H9 (cell line): ENCODE data around the gene TMEM185B. TPM values are rescaled to one million over a fixed set of nuclear protein-coding genes. Genes with fewer than 3 reads are reported as not detected.

ENCODE experiments used
- DNase-seq: peaks from one replicate; pipeline ENCODE4 v3.0.0-alpha.2; 2017
- H2AFZ ChIP-seq: one replicate; pipeline ENCODE4 v1.6.1; 2013; ENCODE audit warnings: mild to moderate bottlenecking, low read length, control low read depth, moderate library complexity
- H2AK5ac ChIP-seq: 2 replicates; pipeline ENCODE4 v1.6.1; 2013; ENCODE audit warnings: low read length, control low read depth, mixed read lengths; ENCODE audit not compliant: insufficient read length
- H2BK120ac ChIP-seq: one replicate; pipeline ENCODE4 v1.6.1; 2013; ENCODE audit warnings: low read depth, mild to moderate bottlenecking, low read length, control low read depth, inconsistent platforms; ENCODE audit not compliant: poor library complexity, severe bottlenecking
- H2BK12ac ChIP-seq: 2 replicates; pipeline ENCODE4 v1.6.1; 2013; ENCODE audit warnings: low read length, control low read depth, mixed read lengths, low read depth; ENCODE audit not compliant: insufficient read length
- H2BK15ac ChIP-seq: 2 replicates; pipeline ENCODE4 v1.6.1; 2013; ENCODE audit warnings: low read depth, low read length, control low read depth
- H2BK20ac ChIP-seq: one replicate; pipeline ENCODE4 v1.6.1; 2013; ENCODE audit warnings: low read depth, mild to moderate bottlenecking, low read length, control low read depth, inconsistent platforms; ENCODE audit not compliant: poor library complexity, severe bottlenecking
- H2BK5ac ChIP-seq: 2 replicates; pipeline ENCODE4 v1.6.1; 2013; ENCODE audit warnings: low read length, control low read depth, mixed read lengths; ENCODE audit not compliant: insufficient read length
- H3K14ac ChIP-seq: 2 replicates; pipeline ENCODE4 v1.6.1; 2013; ENCODE audit warnings: low read length, control low read depth; ENCODE audit not compliant: insufficient read depth
- H3K18ac ChIP-seq: 2 replicates; pipeline ENCODE4 v1.6.1; 2013; ENCODE audit warnings: low read depth, mild to moderate bottlenecking, mixed read lengths, low read length, control low read depth; ENCODE audit not compliant: insufficient read length
- H3K23ac ChIP-seq: 2 replicates; pipeline ENCODE4 v1.6.1; 2013; ENCODE audit warnings: low read length, control low read depth, mixed read lengths, low read depth; ENCODE audit not compliant: insufficient read length
- H3K23me2 ChIP-seq: 2 replicates; pipeline ENCODE4 v1.6.1; 2013; ENCODE audit warnings: low read depth, mild to moderate bottlenecking, mixed read lengths, low read length, control low read depth; ENCODE audit not compliant: insufficient read length, poor library complexity, severe bottlenecking
- H3K27ac ChIP-seq: 2 replicates; pipeline ENCODE4 v1.5.1; 2013; ENCODE audit warnings: low read length, control low read depth, mixed read lengths, low read depth; ENCODE audit not compliant: insufficient read length
- H3K27me3 ChIP-seq: 2 replicates; pipeline ENCODE4 v1.6.1; 2013; ENCODE audit warnings: low read length, control low read depth, inconsistent platforms; ENCODE audit not compliant: insufficient read depth
- H3K4ac ChIP-seq: 2 replicates; pipeline ENCODE4 v1.6.1; 2013; ENCODE audit warnings: low read depth, mild to moderate bottlenecking, control low read depth, inconsistent platforms, low read length, moderate library complexity
- H3K4me1 ChIP-seq: 2 replicates; pipeline ENCODE4 v1.6.1; 2013; ENCODE audit warnings: low read length, control low read depth, inconsistent platforms; ENCODE audit not compliant: insufficient read depth
- H3K4me2 ChIP-seq: 2 replicates; pipeline ENCODE4 v1.6.1; 2013; ENCODE audit warnings: low read length, control low read depth, mixed read lengths; ENCODE audit not compliant: insufficient read length, insufficient read depth
- H3K56ac ChIP-seq: 2 replicates; pipeline ENCODE4 v1.6.1; 2013; ENCODE audit warnings: low read depth, mild to moderate bottlenecking, mixed read lengths, low read length, control low read depth; ENCODE audit not compliant: insufficient read length
- H3K79me1 ChIP-seq: 2 replicates; pipeline ENCODE4 v1.6.1; 2013; ENCODE audit warnings: low read depth, mild to moderate bottlenecking, moderate library complexity, low read length, control low read depth, inconsistent platforms; ENCODE audit not compliant: insufficient read depth, poor library complexity, severe bottlenecking
- H3K79me2 ChIP-seq: 2 replicates; pipeline ENCODE4 v1.6.1; 2013; ENCODE audit warnings: low read length, control low read depth, inconsistent platforms; ENCODE audit not compliant: insufficient read depth
- H3K9ac ChIP-seq: 2 replicates; pipeline ENCODE4 v1.6.1; 2013; ENCODE audit warnings: low read length, control low read depth, mixed read lengths; ENCODE audit not compliant: insufficient read length; ENCODE audit errors: extremely low read depth
- H3K9me3 ChIP-seq: one replicate; pipeline ENCODE4 v1.6.1; 2013; ENCODE audit warnings: low read depth, low read length, inconsistent platforms; ENCODE audit not compliant: control insufficient read depth
- H3T11ph ChIP-seq: one replicate; pipeline ENCODE4 v1.6.1; 2013; ENCODE audit warnings: mild to moderate bottlenecking, low read length, control low read depth, inconsistent platforms
- H4K20me1 ChIP-seq: one replicate; pipeline ENCODE4 v1.6.1; 2013; ENCODE audit not compliant: control insufficient read depth, insufficient read length, insufficient read depth
- H4K5ac ChIP-seq: 2 replicates; pipeline ENCODE4 v1.6.1; 2013; ENCODE audit warnings: low read depth, mild to moderate bottlenecking, mixed read lengths, low read length, control low read depth; ENCODE audit not compliant: insufficient read length
- H4K8ac ChIP-seq: replicated peaks from 2 replicates; pipeline ENCODE4 v1.6.1; 2013; ENCODE audit warnings: low read length, control low read depth, mixed read lengths, low read depth; ENCODE audit not compliant: insufficient read length
- H4K91ac ChIP-seq: 2 replicates; pipeline ENCODE4 v1.6.1; 2013; ENCODE audit warnings: low read depth, mild to moderate bottlenecking, moderate library complexity, mixed read lengths, low read length, control low read depth; ENCODE audit not compliant: insufficient read length
- H3K27ac Mint-ChIP-seq, 3 experiments: 2 replicates in 2 of 3; 3 replicates in 1 of 3; pipeline ENCODE4 v1.8.0; 2020 to 2021; ENCODE audit warnings: mixed read lengths in 3 of 3, mild to moderate bottlenecking in 1 of 3, moderate library complexity in 1 of 3
- H3K27me3 Mint-ChIP-seq: 2 replicates; pipeline ENCODE4 v1.8.0; 2021; ENCODE audit warnings: low read depth, mild to moderate bottlenecking, moderate library complexity, mixed read lengths
- H3K36me3 Mint-ChIP-seq, 3 experiments: 2 replicates in 2 of 3; 3 replicates in 1 of 3; pipeline ENCODE4 v1.8.0; 2020 to 2021; ENCODE audit warnings: low read depth in 3 of 3, mixed read lengths in 3 of 3; ENCODE audit not compliant: insufficient read depth in 1 of 3
- H3K4me1 Mint-ChIP-seq, 2 experiments: 2 replicates each; pipeline ENCODE4 v1.8.0; 2020; ENCODE audit warnings: mixed read lengths in 2 of 2
- H3K4me3 Mint-ChIP-seq, 2 experiments: 2 replicates in 1 of 2; 3 replicates in 1 of 2; pipeline ENCODE4 v1.8.0; 2020 to 2021; ENCODE audit warnings: mild to moderate bottlenecking in 2 of 2, mixed read lengths in 2 of 2, moderate library complexity in 1 of 2
- H3K9me3 Mint-ChIP-seq, 2 experiments: 2 replicates in 1 of 2; 3 replicates in 1 of 2; pipeline ENCODE4 v1.8.0; 2020; ENCODE audit warnings: mild to moderate bottlenecking in 2 of 2, mixed read lengths in 2 of 2, moderate library complexity in 1 of 2
- WGBS: extraction: QIAGEN DNeasy Blood & Tissue Kit; methylation state at CpG from one replicate; pipeline ENCODE4 v1.1.7; 2013; ENCODE audit warnings: missing lambda C conversion rate, low lambda C conversion rate, mixed read lengths; ENCODE audit not compliant: insufficient read length; ENCODE audit errors: extremely low coverage; 5-methylcytosine and 5-hydroxymethylcytosine counted together
- total RNA-seq: library from RNA; stranded (reverse); gene quantifications from 2 replicates; pipeline ENCODE4 v1.2.1, GENCODE V29; 2021
- TF ChIP-seq, protein P1 (sequence below): fragments of 200-600 bp; sonication (generic); conservative IDR thresholded peaks from 3 replicates; pipeline ENCODE4 v1.8.0; 2021; ENCODE audit warnings: antibody characterized with exemption, mild to moderate bottlenecking

The TMEM185B gene
- total RNA-seq, 1 experiment from 2014 or later, result 29.0 TPM

- Mint-ChIP-seq H3K4me3 (no peak overlapping the region), H3K27me3 (no peaks in the 10 kb centered on the region), H3K36me3 (peaks cover 3 to 12% (median 3%) of the 10 kb centered on the region in 3 experiments; a peak in 6 of 7 replicates), H3K9me3 (peaks cover 2 to 3% of the 10 kb centered on the region in 2 experiments; a peak in 3 of 5 replicates), H3K27ac (no peak overlapping the region), H3K4me1 (peaks cover 3 to 10% of the 10 kb centered on the region in 2 experiments)
- no peak overlapping the region for H4K91ac ChIP-seq
- no peaks in the 10 kb centered on the region for H3K23me2 ChIP-seq
- no peaks in the 10 kb centered on the region for H3K27me3 ChIP-seq
- H3K56ac ChIP-seq, result no peak overlapping the region
- no peak overlapping the region for H3T11ph ChIP-seq
- no peak overlapping the region for H2BK120ac ChIP-seq
- no peak overlapping the region for H3K9ac ChIP-seq
- H3K27ac ChIP-seq, result no peak overlapping the region
- DNase-seq, result no peak
- no peak overlapping the region for H2BK20ac ChIP-seq
- TF ChIP-seq, protein P1, sequence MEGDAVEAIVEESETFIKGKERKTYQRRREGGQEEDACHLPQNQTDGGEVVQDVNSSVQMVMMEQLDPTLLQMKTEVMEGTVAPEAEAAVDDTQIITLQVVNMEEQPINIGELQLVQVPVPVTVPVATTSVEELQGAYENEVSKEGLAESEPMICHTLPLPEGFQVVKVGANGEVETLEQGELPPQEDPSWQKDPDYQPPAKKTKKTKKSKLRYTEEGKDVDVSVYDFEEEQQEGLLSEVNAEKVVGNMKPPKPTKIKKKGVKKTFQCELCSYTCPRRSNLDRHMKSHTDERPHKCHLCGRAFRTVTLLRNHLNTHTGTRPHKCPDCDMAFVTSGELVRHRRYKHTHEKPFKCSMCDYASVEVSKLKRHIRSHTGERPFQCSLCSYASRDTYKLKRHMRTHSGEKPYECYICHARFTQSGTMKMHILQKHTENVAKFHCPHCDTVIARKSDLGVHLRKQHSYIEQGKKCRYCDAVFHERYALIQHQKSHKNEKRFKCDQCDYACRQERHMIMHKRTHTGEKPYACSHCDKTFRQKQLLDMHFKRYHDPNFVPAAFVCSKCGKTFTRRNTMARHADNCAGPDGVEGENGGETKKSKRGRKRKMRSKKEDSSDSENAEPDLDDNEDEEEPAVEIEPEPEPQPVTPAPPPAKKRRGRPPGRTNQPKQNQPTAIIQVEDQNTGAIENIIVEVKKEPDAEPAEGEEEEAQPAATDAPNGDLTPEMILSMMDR, result no peak
- H3K23ac ChIP-seq, result no peak overlapping the region
- H2BK15ac ChIP-seq, result no peak overlapping the region
- no peak overlapping the region for H3K18ac ChIP-seq
- H4K8ac ChIP-seq, result no peak overlapping the region
- no peaks in the 10 kb centered on the region for H3K79me2 ChIP-seq
- no peak overlapping the region for H4K5ac ChIP-seq
- no peak overlapping the region for H2AFZ ChIP-seq
- no peak overlapping the region for H2BK5ac ChIP-seq
- WGBS, result no CpG with 5 or more reads among the region's 1 CpG
- no peaks in the 10 kb centered on the region for H3K9me3 ChIP-seq
- H3K4me1 ChIP-seq, result no peaks in the 10 kb centered on the region
- no peak overlapping the region for H3K4ac ChIP-seq
- H2BK12ac ChIP-seq, result no peak overlapping the region
- no peak overlapping the region for H2AK5ac ChIP-seq
- no peaks in the 10 kb centered on the region for H3K79me1 ChIP-seq
- H4K20me1 ChIP-seq, result no peaks in the 10 kb centered on the region
- no peak overlapping the region for H3K14ac ChIP-seq
- H3K4me2 ChIP-seq, result no peak overlapping the region
Observed at GRCh38 chr2:120269816-120270215, 46.6 kb upstream of the TMEM185B start.
